Naive thymus-derived CD4-positive, alpha-beta T cell (primary cell): ENCODE data around the gene NEU4. TPM values are rescaled to one million over a fixed set of nuclear protein-coding genes. Genes with fewer than 3 reads are reported as not detected.
A peak's percentile ranks its signal among the peaks of the same experiment; 100 is the strongest.

Experiments
- ATAC-seq: fragments of 150-1000 bp; cut with Tn5 transposase; 2 replicates; pipeline ENCODE4 v1.10.0; 2021; ENCODE audit warnings: mild to moderate bottlenecking, moderate library complexity
- CTCF ChIA-PET: fragments of 350-600 bp; sonication (Branson Sonifier 250); formaldehyde crosslinking; loops from one replicate; lab custom pipeline; 2021; ENCODE audit warnings: antibody characterized with exemption; lab: Charles Lee
- POLR2A ChIA-PET: fragments of 350-600 bp; sonication (Branson Sonifier 250); formaldehyde crosslinking; loops from one replicate; lab custom pipeline; 2021; ENCODE audit warnings: antibody characterized with exemption, inconsistent platforms; lab: Charles Lee
- DNase-seq, 9 donors: peaks; one replicate each; pipeline versions ENCODE4 v3.0.0 to v3.0.0-alpha.2; 2020 to 2022; ENCODE audit warnings: mixed read lengths in 1 of 9
- H3K27ac ChIP-seq: one replicate; pipeline ENCODE4 v1.7.0; 2013; ENCODE audit warnings: mild to moderate bottlenecking, low read depth, low read length, moderate library complexity
- H3K27me3 ChIP-seq, 2 donors: one replicate each; pipeline ENCODE4 v1.7.0; 2013; ENCODE audit warnings: low read length in 2 of 2, mild to moderate bottlenecking in 2 of 2, moderate library complexity in 2 of 2; ENCODE audit not compliant: control insufficient read depth in 2 of 2, insufficient read depth in 2 of 2
- H3K36me3 ChIP-seq, 3 experiments: 1 replicate in 2 of 3; 2 replicates in 1 of 3; pipeline ENCODE4 v1.7.0; 2013; ENCODE audit warnings: low read length in 3 of 3, mild to moderate bottlenecking in 3 of 3, moderate library complexity in 1 of 3; ENCODE audit not compliant: insufficient read depth in 3 of 3, control insufficient read depth in 2 of 3
- H3K4me1 ChIP-seq, 2 donors: one replicate each; pipeline ENCODE4 v1.7.0; 2013; ENCODE audit warnings: low read length in 2 of 2, mild to moderate bottlenecking in 2 of 2, moderate library complexity in 1 of 2; ENCODE audit not compliant: control insufficient read depth in 2 of 2, insufficient read depth in 2 of 2
- H3K4me3 ChIP-seq: 2 replicates; pipeline ENCODE4 v1.7.0; 2013; ENCODE audit warnings: mild to moderate bottlenecking, low read length
- H3K9me3 ChIP-seq, 3 experiments: 1 replicate in 2 of 3; 2 replicates in 1 of 3; pipeline ENCODE4 v1.7.0; 2013; ENCODE audit warnings: low read length in 3 of 3; ENCODE audit not compliant: control insufficient read depth in 2 of 3
- H3K27ac Mint-ChIP-seq, 9 donors: one replicate each; pipeline ENCODE4 v1.8.0; 2020 to 2022; ENCODE audit warnings: mixed read lengths in 9 of 9, mild to moderate bottlenecking in 8 of 9, moderate library complexity in 5 of 9, inconsistent platforms in 2 of 9
- H3K27me3 Mint-ChIP-seq, 5 donors: one replicate each; pipeline ENCODE4 v1.8.0; 2021 to 2022; ENCODE audit warnings: mixed read lengths in 5 of 5, mild to moderate bottlenecking in 1 of 5
- H3K36me3 Mint-ChIP-seq, 5 donors: one replicate each; pipeline ENCODE4 v1.8.0; 2020 to 2022; ENCODE audit warnings: mixed read lengths in 5 of 5, mild to moderate bottlenecking in 3 of 5, inconsistent platforms in 1 of 5
- H3K4me1 Mint-ChIP-seq, 7 donors: one replicate each; pipeline ENCODE4 v1.8.0; 2020 to 2022; ENCODE audit warnings: mixed read lengths in 7 of 7, mild to moderate bottlenecking in 3 of 7, inconsistent platforms in 1 of 7
- H3K4me3 Mint-ChIP-seq, 10 donors: one replicate each; pipeline ENCODE4 v1.8.0; 2020 to 2022; ENCODE audit warnings: mild to moderate bottlenecking in 10 of 10, mixed read lengths in 10 of 10, moderate library complexity in 6 of 10, inconsistent platforms in 2 of 10
- H3K9me3 Mint-ChIP-seq, 11 donors: one replicate each; pipeline ENCODE4 v1.8.0; 2020 to 2022; ENCODE audit warnings: mixed read lengths in 11 of 11, mild to moderate bottlenecking in 4 of 11, inconsistent platforms in 1 of 11, moderate library complexity in 1 of 11
- intact Hi-C, 2 donors: fragments of 100-400 bp; cut with micrococcal nuclease; formaldehyde crosslinking; loops; one replicate each; pipeline ENCODE4 v1.15.1; 2023
- polyA plus RNA-seq, 2 donors: library from polyadenylated mRNA; unstranded; fragments of 300-500 nt; fragmentation: Illumina TruSeq; gene quantifications; one replicate each; pipeline ENCODE4 v1.2.3, GENCODE V29; 2021
- total RNA-seq, 6 experiments: library from RNA in 5 of 6; stranded (reverse) in 5 of 6; gene quantifications; 1 replicate in 5 of 6; 2 replicates in 1 of 6; pipeline ENCODE4 v1.2.3 and lab custom pipeline; 2021 to 2026

NEU4 gene
- total and polyA plus RNA-seq, 7 experiments from 2014 or later, result 1.1 to 13.9 (median 1.2) TPM; not detected in 4

DNA sequence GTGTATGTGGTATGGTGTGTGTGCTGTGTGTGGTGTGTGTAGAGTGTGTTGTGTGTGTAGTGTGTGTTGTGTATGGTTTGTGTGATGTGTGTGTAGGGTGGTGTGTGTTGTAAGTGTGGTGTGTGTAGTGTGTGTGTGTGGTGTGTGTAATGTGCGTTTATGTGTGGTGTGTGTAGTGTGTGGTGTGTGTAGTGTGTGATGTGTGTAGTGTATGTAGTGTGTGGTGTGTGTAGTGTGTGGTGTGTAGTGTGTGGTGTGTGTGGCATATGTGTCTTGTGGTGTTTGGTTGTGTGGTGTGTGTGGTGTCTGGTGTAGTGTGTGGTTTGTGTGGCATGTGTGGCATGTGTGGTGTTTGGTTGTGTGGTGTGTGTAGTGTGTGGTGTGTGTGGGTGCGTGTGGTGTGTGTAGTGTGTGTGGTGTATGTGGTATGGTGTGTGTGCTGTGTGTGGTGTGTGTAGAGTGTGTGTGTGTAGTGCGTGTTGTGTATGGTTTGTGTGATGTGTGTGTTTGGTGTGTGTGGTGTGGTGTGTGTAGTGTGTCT is 56.5 kb downstream of the NEU4 start:
- Histone ChIP-seq H3K27ac (no peak overlapping the region), H3K36me3 (no peaks in the 10 kb centered on the region), H3K27me3 (peaks cover 0 to 3% of the 10 kb centered on the region in 2 donors), H3K4me1 (peaks cover 16 to 95% of the 10 kb centered on the region in 2 donors), H3K9me3 (no peaks in the 10 kb centered on the region), H3K4me3 (no peak overlapping the region)
- intact Hi-C loops, result no loop called here
- Mint-ChIP-seq H3K4me1 (peaks cover 29 to 62% (median 53%) of the 10 kb centered on the region in 7 donors), H3K27ac (peak overlapping the region in 4 of 9 donors; percentile 12 to 84 (median 58)), H3K4me3 (peak overlapping the region in 7 of 10 donors; percentile 2 to 41 (median 20)), H3K9me3 (peaks cover 0 to 13% (median 0%) of the 10 kb centered on the region in 11 donors), H3K36me3 (peaks cover 0 to 5% (median 0%) of the 10 kb centered on the region in 5 donors), H3K27me3 (peaks cover 7 to 46% (median 20%) of the 10 kb centered on the region in 5 donors)
- no peak for ATAC-seq
- POLR2A ChIA-PET, result no interaction called here
- no peak for DNase-seq
- CTCF ChIA-PET, result interaction anchor here (3.9 kb wide), 1 partner anchor 13 kb away, joined by 17 read pairs; no protein-coding TSS in a partner anchor

DNA sequence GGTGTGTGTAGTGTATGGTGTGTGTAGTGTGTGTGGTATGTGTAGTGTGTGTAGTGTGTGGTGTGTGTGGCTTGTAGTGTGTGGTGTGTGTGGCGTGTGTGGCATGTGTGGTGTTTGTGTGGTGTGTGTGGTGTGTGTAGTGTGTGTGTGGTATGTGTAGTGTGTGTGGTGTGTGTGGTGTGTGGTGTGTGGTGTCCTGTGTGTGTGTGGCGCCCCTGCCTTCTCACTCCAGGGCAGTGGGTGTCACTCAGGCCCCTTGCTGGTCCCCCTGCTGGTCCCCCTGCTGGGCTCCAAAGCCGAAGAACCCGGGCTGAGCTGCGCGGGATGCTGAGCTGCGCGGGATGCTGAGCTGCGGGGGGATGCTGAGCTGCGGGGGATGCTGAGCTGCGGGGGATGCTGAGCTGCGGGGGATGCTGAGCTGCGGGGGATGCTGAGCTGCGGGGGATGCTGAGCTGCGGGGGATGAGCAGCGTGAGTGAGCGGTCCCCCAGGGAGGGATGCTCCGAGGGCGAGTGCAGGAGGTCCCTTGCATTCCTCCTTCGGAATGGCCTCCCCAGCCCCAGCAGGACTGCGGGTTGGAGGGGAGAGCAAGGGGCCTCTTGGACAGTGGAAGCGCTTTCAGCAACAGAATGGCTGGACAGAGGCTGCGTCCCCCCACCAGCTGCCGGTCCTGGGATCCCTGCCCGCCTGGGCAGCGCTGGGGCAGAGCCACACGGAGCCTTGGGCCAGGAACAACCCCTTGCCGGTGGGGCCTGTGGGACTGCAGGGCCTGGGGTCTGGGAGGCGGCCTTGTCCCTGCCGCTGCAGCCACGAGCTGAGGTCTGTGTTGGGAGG is 57.2 kb downstream of the NEU4 start:
- peaks cover 16 to 95% of the 10 kb centered on the region in 2 donors for H3K4me1 ChIP-seq

More for the DNA sequence above, 57.2 kb downstream of the NEU4 start:
- Mint-ChIP-seq H3K27ac (peak overlapping the region in 3 of 9 donors; percentile 12 to 84 (median 14)), H3K4me3 (peak overlapping the region in 4 of 10 donors; percentile 14 to 41 (median 25)), H3K4me1 (peaks cover 29 to 61% (median 48%) of the 10 kb centered on the region in 7 donors), H3K27me3 (peaks cover 6 to 43% (median 20%) of the 10 kb centered on the region in 5 donors), H3K9me3 (peaks cover 0 to 13% (median 0%) of the 10 kb centered on the region in 11 donors), H3K36me3 (peaks cover 0 to 5% (median 0%) of the 10 kb centered on the region in 5 donors)
- Histone ChIP-seq H3K27me3 (no peaks in the 10 kb centered on the region), H3K4me3 (no peak overlapping the region), H3K36me3 (no peaks in the 10 kb centered on the region), H3K9me3 (no peaks in the 10 kb centered on the region), H3K27ac (no peak overlapping the region)
- intact Hi-C loops, result no loop called here
- DNase-seq (no peak), ATAC-seq (no peak)
- CTCF ChIA-PET, result interaction anchor here (3.9 kb wide), 1 partner anchor 13 kb away, joined by 17 read pairs; no protein-coding TSS in a partner anchor
- POLR2A ChIA-PET, result no interaction called here

Other genes starting within 250 kb of the NEU4 start
- gene THAP4, start 172.0 kb upstream of the NEU4 start, total RNA-seq, result 10 to 100 TPM; 26.4 to 34.8 (median 28.1) TPM
- gene THAP4, start 172.0 kb upstream of the NEU4 start, polyA plus RNA-seq, result 10 to 100 TPM; 30.8 to 56.2 TPM
- gene ATG4B, start 171.5 kb upstream of the NEU4 start, total RNA-seq, result 100 to 1,000 TPM in 2 of 5 experiments, 10 to 100 TPM in 3; 87.2 to 131 (median 95.0) TPM
- 10 to 100 TPM; 49.7 to 59.2 TPM for gene ATG4B, start 171.5 kb upstream of the NEU4 start, polyA plus RNA-seq
- 10 to 100 TPM; 12.0 to 65.7 (median 17.0) TPM for gene DTYMK, start 122.4 kb upstream of the NEU4 start, total RNA-seq
- 10 to 100 TPM; 34.9 to 45.7 TPM for gene DTYMK, start 122.4 kb upstream of the NEU4 start, polyA plus RNA-seq
- gene ING5, start 107.2 kb upstream of the NEU4 start, total RNA-seq, result 100 to 1,000 TPM in 1 of 5 experiments, 10 to 100 TPM in 4; 37.5 to 102 (median 65.4) TPM
- 10 to 100 TPM; 22.3 to 38.7 TPM for gene ING5, start 107.2 kb upstream of the NEU4 start, polyA plus RNA-seq
- gene D2HGDH, start 74.6 kb upstream of the NEU4 start, total RNA-seq, result 10 to 100 TPM; 32.5 to 49.8 (median 41.1) TPM
- 1 to 10 TPM; 3.5 to 5.3 TPM for gene D2HGDH, start 74.6 kb upstream of the NEU4 start, polyA plus RNA-seq
- gene GAL3ST2, start 32.4 kb upstream of the NEU4 start, total RNA-seq, result under 1 TPM in 3 of 5 experiments, not detected in 2; 0.17 to 0.93 (median 0.37) TPM
- not detected for gene GAL3ST2, start 32.4 kb upstream of the NEU4 start, polyA plus RNA-seq
- 1 to 10 TPM in 2 of 5 experiments, under 1 TPM in 1, not detected in 2; 0.56 to 9.4 (median 1.1) TPM for gene PDCD1, start 49.7 kb downstream of the NEU4 start, total RNA-seq
- under 1 TPM; 0.24 to 0.85 TPM for gene PDCD1, start 49.7 kb downstream of the NEU4 start, polyA plus RNA-seq
- under 1 TPM in 1 of 5 experiments, not detected in 4; 0.54 TPM for gene RTP5, start 60.5 kb downstream of the NEU4 start, total RNA-seq
- not detected for gene RTP5, start 60.5 kb downstream of the NEU4 start, polyA plus RNA-seq